ENCODE measurements around the gene MRPS2. TPM values are rescaled to one million over a fixed set of nuclear protein-coding genes. Genes with fewer than 3 reads are reported as not detected.

Gene MRPS2
- total and polyA plus RNA-seq, 7 donors, result 30.0 to 61.6 (median 37.7) TPM

DNA sequence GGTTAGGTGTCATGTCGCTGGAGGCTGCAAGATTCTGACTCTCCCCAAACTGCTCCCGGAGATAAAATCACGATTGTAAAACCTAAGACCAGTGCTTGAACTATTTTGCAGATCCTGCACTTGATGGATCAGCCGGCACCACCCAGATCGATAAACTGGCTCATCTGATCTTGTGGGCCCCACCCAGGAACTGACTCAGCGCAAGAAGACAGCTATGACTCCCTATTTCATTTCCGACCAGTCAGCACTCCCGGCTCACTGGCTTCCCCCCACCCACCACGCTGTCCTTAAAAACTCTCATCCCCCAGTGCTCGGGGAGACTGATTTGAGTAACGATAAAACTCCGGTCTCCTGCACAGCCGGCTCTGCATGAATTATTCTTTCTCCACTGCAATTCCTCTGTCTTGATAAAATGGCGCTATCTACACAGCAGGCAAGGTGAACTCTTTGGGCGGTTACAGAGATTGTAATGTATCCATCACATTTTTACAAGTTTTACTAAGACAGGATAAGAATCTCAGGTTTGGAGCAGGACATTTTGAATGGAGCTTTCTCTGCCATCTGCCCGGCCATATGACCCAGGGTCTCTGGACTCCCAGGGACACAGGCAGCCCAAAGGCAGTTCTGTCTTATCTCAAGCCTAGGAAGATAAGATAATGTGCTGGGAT, 31.5 kb upstream of the MRPS2 start:
- TF ChIP-seq POLR2AphosphoS5 (IDR thresholded peaks at IDR 0.05), result no peak
- no peak for TF ChIP-seq CTCF (IDR thresholded peaks at IDR 0.05)
- TF ChIP-seq EP300 (IDR thresholded peaks at IDR 0.05), result no peak
- TF ChIP-seq POLR2A (IDR thresholded peaks at IDR 0.05), result no peak
- WGBS, 2 donors, result 67 to 84% methylated on average over 16 of the region's 16 CpGs
- DNase-seq, result no peak
- intact Hi-C loops (cut with DNase I), result no loop called here
- no peak overlapping the region for H3K4me3 ChIP-seq
- H3K27me3 ChIP-seq, result peaks cover 0 to 6% (median 0%) of the 10 kb centered on the region in 3 donors
- no peaks in the 10 kb centered on the region for H3K9me3 ChIP-seq
- no peaks in the 10 kb centered on the region for H3K4me1 ChIP-seq
- H3K27ac ChIP-seq, result no peak overlapping the region
- no peaks in the 10 kb centered on the region for H3K36me3 ChIP-seq

- WGBS, 2 donors, result 85 to 90% methylated on average over 23 of the region's 23 CpGs
- Histone ChIP-seq H3K4me3 (no peak overlapping the region), H3K4me1 (no peaks in the 10 kb centered on the region), H3K27me3 (peaks cover 0 to 1% (median 0%) of the 10 kb centered on the region in 3 donors), H3K27ac (no peak overlapping the region), H3K36me3 (no peaks in the 10 kb centered on the region), H3K9me3 (no peaks in the 10 kb centered on the region)
- no peak for DNase-seq
- intact Hi-C loops (cut with DNase I), result no loop called here
- TF ChIP-seq CTCF (IDR thresholded peaks at IDR 0.05) (no peak), POLR2AphosphoS5 (IDR thresholded peaks at IDR 0.05) (no peak), EP300 (IDR thresholded peaks at IDR 0.05) (no peak), POLR2A (IDR thresholded peaks at IDR 0.05) (no peak)
These were observed 28.5 kb upstream of the MRPS2 start for GRCh38 chr9:135471791-135472640.

- no peak for TF ChIP-seq EP300 (IDR thresholded peaks at IDR 0.05)
- no peaks in the 10 kb centered on the region for H3K36me3 ChIP-seq
- H3K9me3 ChIP-seq, result no peaks in the 10 kb centered on the region
- intact Hi-C loops (cut with DNase I), result no loop called here
- H3K27ac ChIP-seq, result no peak overlapping the region
- no peak overlapping the region for H3K4me3 ChIP-seq
- H3K4me1 ChIP-seq, result peaks cover 0 to 6% (median 2%) of the 10 kb centered on the region in 4 donors
- H3K27me3 ChIP-seq, result no peaks in the 10 kb centered on the region
- DNase-seq, result no peak
- WGBS, 2 donors, result 80 to 91% methylated on average over 12 of the region's 12 CpGs
These were observed 26.4 kb upstream of the MRPS2 start for GRCh38 chr9:135473972-135474543.

DNA sequence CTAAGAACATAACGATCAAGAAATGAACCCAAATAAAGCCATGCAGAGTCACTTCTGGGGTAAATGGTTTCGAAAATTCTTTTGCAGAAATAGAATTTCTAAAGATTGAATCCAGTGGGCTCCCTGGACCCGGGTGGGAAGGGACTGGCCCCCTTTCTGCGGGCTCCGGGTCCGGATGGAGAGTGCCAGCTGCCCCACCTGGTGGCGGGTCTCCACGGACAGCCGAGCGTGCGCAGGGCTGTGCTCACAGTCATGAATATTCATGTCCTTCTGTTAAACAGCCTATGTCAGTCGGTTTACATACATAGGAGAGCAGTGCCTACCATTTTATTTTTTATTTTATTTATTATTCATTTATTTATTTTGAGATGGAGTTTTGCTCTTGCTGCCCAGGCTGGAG, 25.6 kb upstream of the MRPS2 start:
- no peak overlapping the region for H3K27ac ChIP-seq
- no peak for DNase-seq
- intact Hi-C loops (cut with DNase I), result no loop called here
- no peaks in the 10 kb centered on the region for H3K9me3 ChIP-seq
- H3K4me3 ChIP-seq, result no peak overlapping the region
- peaks cover 0 to 7% (median 3%) of the 10 kb centered on the region in 4 donors for H3K4me1 ChIP-seq
- no peaks in the 10 kb centered on the region for H3K36me3 ChIP-seq
- no peaks in the 10 kb centered on the region for H3K27me3 ChIP-seq
- TF ChIP-seq CTCF (IDR thresholded peaks at IDR 0.05) (no peak), POLR2AphosphoS5 (IDR thresholded peaks at IDR 0.05) (no peak), POLR2A (IDR thresholded peaks at IDR 0.05) (no peak), EP300 (IDR thresholded peaks at IDR 0.05) (no peak)
- WGBS, 2 donors, result 30 to 57% methylated on average over 12 of the region's 12 CpGs

All from sigmoid colon (tissue), 7 donors.